ENCODE results near the gene SLC34A3.

GRCh38 chr9:137253717-137254623, 23.3 kb downstream of the SLC34A3 start:
- TF ChIP-seq, protein P1, sequence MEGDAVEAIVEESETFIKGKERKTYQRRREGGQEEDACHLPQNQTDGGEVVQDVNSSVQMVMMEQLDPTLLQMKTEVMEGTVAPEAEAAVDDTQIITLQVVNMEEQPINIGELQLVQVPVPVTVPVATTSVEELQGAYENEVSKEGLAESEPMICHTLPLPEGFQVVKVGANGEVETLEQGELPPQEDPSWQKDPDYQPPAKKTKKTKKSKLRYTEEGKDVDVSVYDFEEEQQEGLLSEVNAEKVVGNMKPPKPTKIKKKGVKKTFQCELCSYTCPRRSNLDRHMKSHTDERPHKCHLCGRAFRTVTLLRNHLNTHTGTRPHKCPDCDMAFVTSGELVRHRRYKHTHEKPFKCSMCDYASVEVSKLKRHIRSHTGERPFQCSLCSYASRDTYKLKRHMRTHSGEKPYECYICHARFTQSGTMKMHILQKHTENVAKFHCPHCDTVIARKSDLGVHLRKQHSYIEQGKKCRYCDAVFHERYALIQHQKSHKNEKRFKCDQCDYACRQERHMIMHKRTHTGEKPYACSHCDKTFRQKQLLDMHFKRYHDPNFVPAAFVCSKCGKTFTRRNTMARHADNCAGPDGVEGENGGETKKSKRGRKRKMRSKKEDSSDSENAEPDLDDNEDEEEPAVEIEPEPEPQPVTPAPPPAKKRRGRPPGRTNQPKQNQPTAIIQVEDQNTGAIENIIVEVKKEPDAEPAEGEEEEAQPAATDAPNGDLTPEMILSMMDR (IDR thresholded peaks at IDR 0.05; ENCODE audit: extremely low read depth in 1 of 2, insufficient read depth in 1 of 2, low read depth in 1 of 2, low read length in 2 of 2): no peak
- TF ChIP-seq EZH2 (IDR thresholded peaks at IDR 0.05; ENCODE audit: borderline replicate concordance, low read depth, low read length, severe bottlenecking) (no peak), POLR2A (IDR thresholded peaks at IDR 0.05; ENCODE audit: low read depth, low read length) (no peak)
